ENCODE measurements around the gene OSTN. TPM values are rescaled to one million over a fixed set of nuclear protein-coding genes. Genes with fewer than 3 reads are reported as not detected.
"Not testable (repeated sequence)": the region's sequence is repeated elsewhere in the genome, so short reads cannot be mapped to it uniquely, and the experiment has no call there.

The OSTN gene, protein sequence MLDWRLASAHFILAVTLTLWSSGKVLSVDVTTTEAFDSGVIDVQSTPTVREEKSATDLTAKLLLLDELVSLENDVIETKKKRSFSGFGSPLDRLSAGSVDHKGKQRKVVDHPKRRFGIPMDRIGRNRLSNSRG
- polyA plus RNA-seq (2013, experiment 1 of 2; ENCODE audit: insufficient read length) = not detected
- polyA plus RNA-seq (2013, experiment 2 of 2; ENCODE audit: insufficient read length) = not detected

GRCh38 chr3:191198932-191199331 lies at the start of gene OSTN:
Gene OSTN (plus strand): TSS chr3:191199241. CDS start chr3:191212533, 13,292 bp downstream.
- DNase-seq = no peak

DNA sequence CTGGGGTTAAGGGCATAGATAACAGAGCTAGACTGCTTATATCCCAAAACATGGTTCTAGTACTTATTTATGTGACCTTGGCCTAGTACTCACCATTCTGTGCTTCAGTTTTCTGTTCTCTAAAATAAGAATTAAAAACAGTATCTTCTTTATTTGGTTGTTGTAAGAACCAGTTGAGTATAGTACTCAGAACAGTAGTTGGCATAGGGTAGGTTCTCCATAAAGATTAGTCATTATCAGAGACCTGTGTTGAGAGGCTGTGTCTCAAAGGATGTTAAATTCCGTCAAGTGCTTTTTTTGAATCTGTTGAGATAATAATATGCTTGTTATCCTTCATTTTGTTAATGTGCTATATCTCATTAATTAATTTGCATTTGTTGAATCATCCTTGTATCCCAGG lies 47.4 kb upstream of the OSTN start:
- no peak for DNase-seq

DNA sequence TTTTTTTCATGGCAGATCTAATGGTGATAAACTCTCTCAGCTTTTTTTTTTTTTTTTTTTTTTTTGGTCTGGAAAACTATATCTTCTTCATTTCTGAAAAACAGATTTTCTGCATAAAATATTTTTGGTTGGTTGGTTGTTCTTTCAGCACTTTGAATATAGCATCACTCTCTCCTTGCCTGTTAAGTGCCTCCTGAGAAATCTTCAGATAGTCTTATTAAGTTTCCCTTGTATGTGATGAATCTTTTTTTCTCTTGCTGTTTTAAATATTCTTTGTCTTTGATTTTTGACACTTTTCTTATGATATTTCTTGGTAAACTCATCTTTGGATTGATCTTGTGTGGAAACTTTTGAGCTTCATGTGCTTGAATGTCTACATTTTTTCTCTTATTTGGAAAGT lies 44.2 kb upstream of the OSTN start:
- DNase-seq = no peak

- no peak for DNase-seq
Measured at GRCh38 chr3:191158247-191158646, 40.8 kb upstream of the OSTN start.

GRCh38 chr3:191158815-191159214 lies 40.2 kb upstream of the OSTN start:
- DNase-seq = no peak

DNA sequence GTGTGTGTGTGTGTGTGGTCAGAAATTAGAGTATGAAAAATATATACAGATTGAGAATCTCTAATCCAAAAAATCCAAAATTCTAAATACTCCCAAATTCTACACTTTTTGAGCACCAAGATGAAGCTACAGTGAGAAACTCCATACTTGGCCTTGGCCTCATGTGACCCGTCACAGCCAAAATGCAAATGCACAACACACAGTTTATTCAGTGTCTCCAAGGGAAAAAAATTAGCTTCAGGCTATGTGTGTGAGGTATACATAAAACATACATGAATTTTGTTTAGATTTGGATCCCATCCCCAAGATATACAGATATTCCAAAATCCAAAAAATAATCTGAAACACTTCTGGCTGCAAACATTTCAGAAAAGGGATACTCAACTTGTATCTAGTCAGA lies 33.2 kb upstream of the OSTN start:
- DNase-seq = no peak

DNA sequence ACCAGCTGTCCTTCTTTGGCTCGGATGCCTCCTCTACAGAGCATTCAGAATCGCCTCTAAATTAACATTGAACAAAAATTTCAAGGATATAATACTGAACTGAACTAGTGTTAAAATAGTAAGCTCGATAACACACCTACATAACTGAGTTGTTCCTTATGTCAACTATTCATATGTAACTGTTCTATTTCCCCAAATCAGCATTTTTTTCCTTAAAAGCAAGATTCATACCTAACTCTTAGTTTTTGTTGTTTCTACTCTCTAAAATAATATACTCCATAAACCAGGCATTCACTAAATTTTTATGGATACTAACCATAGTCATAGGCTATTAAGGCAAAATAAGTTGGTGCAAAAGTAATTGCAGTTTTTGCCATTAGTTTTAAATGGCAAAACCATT lies 32.7 kb upstream of the OSTN start:
- no peak for DNase-seq

GRCh38 chr3:191169566-191169965 lies 29.5 kb upstream of the OSTN start:
- no peak for DNase-seq

DNA sequence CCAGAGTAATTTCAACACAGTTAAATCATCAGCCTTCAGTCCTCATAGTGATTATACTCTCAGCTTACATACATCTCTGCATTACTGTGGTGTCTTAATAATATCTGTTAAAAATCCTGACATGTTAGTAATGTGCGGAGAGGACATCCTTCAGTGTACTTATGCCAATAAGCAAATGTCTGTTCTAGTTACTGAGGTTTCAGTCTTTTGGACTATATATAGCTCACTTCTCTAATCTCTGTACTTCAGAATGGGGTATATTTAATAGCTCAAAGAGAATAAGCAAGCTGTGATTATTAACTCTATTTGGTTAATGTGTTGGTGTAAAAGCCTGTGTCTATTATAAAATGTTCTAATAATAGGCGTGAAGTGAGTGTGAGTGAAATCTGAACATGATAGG lies 28.9 kb upstream of the OSTN start:
- DNase-seq = no peak

- no peak for DNase-seq
Measured at GRCh38 chr3:191175102-191175501, 23.9 kb upstream of the OSTN start.

DNA sequence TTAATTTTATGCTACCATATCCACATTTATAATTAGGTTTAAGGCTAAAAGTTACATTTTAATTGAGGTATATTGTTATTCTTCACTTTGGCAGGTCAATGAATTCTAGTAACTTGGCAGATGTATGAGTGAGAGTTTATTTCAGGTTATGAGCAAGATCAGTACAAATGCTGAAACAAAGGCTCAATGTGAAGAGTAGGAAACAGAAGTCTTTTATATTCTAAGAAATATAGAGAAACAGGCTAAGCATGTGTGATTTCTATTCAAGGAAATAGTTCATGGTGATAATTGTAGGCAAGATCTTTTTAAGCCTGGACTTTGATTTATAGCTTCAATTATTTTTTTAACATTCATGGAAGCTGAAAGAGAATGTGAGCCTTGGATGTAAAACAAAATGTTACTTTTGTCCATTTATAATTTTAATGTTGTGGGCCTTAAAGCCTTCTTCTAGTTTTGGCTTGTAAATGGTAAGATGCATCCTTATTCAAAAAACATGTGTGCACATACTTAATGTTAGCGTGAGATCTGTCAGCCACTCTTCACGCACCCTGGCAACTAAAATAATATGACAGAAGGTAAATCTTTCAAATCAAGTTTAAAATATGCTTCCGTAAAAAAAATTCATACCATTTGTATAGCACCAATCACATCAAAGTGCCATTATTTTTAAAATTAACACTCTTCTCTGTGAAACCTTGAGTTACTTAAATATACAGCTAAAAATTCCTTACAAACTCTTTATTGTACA lies 22.8 kb upstream of the OSTN start:
- no peak for DNase-seq

GRCh38 chr3:191185382-191185781 lies 13.7 kb upstream of the OSTN start:
- DNase-seq = not testable (repeated sequence)

DNA sequence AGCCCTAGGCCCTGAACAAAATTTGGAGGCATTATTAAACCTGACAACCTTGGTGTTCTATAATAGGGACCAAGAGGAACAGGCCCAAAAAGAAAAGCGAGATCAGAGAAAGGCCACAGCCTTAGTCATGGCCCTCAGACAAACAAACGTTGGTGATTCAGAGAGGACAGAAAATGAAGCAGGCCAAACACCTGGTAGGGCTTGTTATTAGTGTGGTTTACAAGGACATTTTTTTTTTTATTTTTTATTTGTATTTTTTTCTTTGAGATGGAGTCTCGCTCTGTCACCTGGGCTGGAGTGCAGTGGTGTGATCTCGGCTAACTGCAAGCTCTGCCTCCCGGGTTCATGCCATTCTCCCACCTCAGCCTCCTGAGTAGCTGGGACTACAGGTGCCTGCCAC lies 10.8 kb upstream of the OSTN start:
- DNase-seq = not testable (repeated sequence)

DNA sequence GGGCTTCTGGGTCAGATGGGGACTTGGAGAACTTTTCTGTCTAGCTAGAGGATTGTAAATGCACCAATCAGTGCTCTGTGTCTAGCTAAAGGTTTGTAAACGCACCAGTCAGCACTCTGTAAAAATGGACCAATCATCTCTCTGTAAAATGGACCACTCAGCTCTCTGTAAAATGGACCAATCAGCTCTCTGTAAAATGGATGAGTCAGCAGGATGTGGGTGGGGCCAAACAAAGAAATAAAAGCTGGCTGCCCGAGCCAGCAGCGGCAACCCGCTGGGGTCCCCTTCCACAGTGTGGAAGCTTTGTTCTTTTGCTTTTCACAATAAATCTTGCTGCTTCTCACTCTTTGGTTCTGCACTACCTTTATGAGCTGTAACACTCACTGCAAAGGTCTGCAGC lies 6.8 kb upstream of the OSTN start:
- not testable (repeated sequence) for DNase-seq

DNA sequence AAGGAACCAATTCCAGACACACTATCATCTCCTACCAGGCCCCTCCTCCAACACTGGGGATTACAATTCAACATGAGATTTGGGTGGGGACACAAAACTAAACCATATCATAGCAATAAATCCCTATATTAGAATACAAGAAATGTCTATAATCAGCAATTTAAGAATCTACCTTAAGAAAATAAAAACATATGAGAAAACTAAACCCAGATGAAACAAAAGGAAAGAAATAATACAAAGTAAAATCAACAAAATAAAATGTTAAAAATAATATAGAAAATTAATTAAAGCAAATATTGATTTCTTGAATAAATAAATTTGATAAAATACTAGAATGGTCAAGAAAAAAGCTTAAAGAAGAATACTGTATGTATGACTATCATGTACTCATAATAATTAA lies 6.1 kb upstream of the OSTN start:
- DNase-seq = no peak

DNA sequence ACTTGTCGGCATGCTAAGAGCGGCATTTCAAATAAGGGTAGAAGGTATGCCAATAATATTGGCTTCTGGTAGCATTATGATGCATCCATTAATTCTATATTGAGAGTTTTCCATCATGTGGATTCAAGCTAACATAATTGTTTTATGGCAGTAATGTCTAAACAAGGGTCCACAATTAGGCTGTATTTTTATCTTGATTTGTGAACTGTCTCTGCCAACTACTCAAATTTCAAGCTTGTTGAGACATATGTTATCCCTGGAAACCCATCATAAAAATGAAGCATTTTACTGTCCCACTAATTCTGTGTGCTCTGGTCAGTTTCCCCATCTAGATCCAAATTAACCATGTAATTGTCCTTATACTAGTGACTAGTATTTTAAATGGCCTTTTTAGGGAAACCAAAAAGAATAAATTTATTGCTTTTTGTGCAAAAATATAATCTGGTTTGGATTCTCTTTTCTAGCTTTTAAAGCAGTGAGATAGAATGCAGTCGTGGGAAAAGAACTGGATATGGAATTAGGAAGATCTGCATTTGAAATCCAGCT lies 1.2 kb upstream of the OSTN start:
- no peak for DNase-seq

- DNase-seq = no peak
Measured at GRCh38 chr3:191198480-191198879, 561 bp upstream of the OSTN start.

GRCh38 chr3:191210032-191210431 lies 11.0 kb downstream of the OSTN start:
- DNase-seq = no peak

GRCh38 chr3:191216510-191216909 lies 17.5 kb downstream of the OSTN start:
- no peak for DNase-seq

GRCh38 chr3:191217301-191217700 lies 18.3 kb downstream of the OSTN start:
- peak; percentile 27 for DNase-seq

GRCh38 chr3:191220908-191221307 lies 21.9 kb downstream of the OSTN start:
- DNase-seq = no peak

GRCh38 chr3:191221638-191222037 lies 22.6 kb downstream of the OSTN start:
- DNase-seq = no peak

DNA sequence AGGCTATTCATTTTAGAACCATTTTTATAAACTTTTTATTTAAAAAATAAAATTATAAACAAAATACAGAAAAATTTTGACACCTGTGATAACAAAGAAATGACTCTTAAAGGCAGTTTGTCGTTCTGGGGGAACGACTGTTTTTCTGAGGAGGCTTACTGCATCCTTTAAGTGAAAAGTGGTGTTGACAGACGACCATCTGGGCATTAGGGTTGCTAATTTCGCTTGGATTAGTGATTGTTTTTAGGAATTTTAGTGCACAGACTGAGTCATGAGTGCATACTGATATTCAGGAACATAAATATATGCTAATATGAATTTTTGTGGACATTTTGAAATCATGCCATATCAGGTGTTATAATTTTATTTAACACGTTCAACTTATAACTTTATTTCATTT lies 28.5 kb downstream of the OSTN start:
- no peak for DNase-seq

DNA sequence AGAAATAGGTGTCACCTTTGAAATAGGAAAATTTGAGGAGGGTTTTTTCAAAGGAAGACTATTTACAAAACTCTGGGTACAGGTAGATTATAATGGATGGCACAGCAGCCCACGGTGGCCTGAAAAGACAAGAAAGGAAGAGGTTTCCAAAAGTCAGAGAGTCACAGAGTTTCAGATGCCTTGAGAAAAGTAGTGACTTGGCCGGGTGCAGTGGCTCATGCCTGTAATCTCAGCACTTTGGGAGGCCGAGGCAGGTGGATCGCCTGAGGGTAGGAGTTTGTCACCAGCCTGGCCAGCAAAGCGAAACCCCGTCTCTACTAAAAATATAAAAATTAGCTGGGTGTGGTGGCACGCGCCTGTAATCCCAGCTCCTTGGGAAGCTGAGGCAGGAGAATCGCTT lies 35.2 kb downstream of the OSTN start:
- no peak for DNase-seq
